HCT116 (cell line): Measurements from ENCODE around the gene SRGAP2B. TPM values are rescaled to one million over a fixed set of nuclear protein-coding genes. Genes with fewer than 3 reads are reported as not detected.
"Not testable (repeated sequence)": the region's sequence is repeated elsewhere in the genome, so short reads cannot be mapped to it uniquely, and the experiment has no call there.

Experiments
- ATAC-seq: fragments of 200-7000 bp; cut with Tn5 transposase; 2 replicates; pipeline ENCODE4 v1.9.1; 2020; ENCODE audit warnings: mild to moderate bottlenecking, moderate library complexity
- BruUV-seq: library from RNA; stranded (reverse); fragments of 400-500 nt; replicated peaks from 2 replicates; lab custom pipeline; 2021; lab: Mats Ljungman, UMichigan
- CTCF ChIA-PET: fragments of 300-600 bp; sonication (Branson Sonifier 250); formaldehyde crosslinking; loops from one replicate; lab custom pipeline; 2021; ENCODE audit warnings: antibody characterized with exemption; lab: Charles Lee
- POLR2A ChIA-PET: fragments of 300-600, 350-600 bp; sonication (Branson Sonifier 250); formaldehyde crosslinking; loops from one replicate; lab custom pipeline; 2021; ENCODE audit warnings: antibody characterized with exemption; lab: Charles Lee
- RAD21 ChIA-PET, 2 experiments: fragments of 300-600 bp; sonication (Branson Sonifier 250); formaldehyde crosslinking; loops; one replicate each; lab custom pipeline; 2023; ENCODE audit warnings: low total read pairs in 2 of 2; ENCODE audit not compliant: uncharacterized antibody in 2 of 2, unreplicated experiment in 2 of 2, low non-redundant PET in 1 of 2; lab: Charles Lee
- DNase-seq: peaks from one replicate; pipeline ENCODE4 v3.0.0-alpha.2; 2010; ENCODE audit warnings: low read depth, low spot score
- H2AFZ ChIP-seq: fragments of 200-600 bp; shearing (Covaris generic), sonication (generic); 2 replicates; pipeline ENCODE4 v1.6.1; 2017; ENCODE audit warnings: low read depth, mixed run types, mixed read lengths, antibody characterized with exemption, low read length; ENCODE audit not compliant: poor library complexity, severe bottlenecking
- H3K27ac ChIP-seq: 2 replicates; pipeline ENCODE4 v1.5.1; 2012; ENCODE audit warnings: low read depth, low read length
- H3K27me3 ChIP-seq: fragments of 200-600 bp; sonication (generic); 2 replicates; pipeline ENCODE4 v1.6.1; 2016; ENCODE audit warnings: mixed run types, low read length, mixed read lengths; ENCODE audit not compliant: insufficient read depth
- H3K36me3 ChIP-seq, 2 experiments: fragments of 200-500 bp in 1 of 2; fragments of 200-600 bp in 1 of 2; sonication (Bioruptor generic) in 1 of 2; sonication (generic) in 1 of 2; 2 replicates each; pipeline versions ENCODE4 v1.5.1 to v1.6.1; 2014 to 2016; ENCODE audit warnings: low read length in 2 of 2, inconsistent platforms in 1 of 2, mixed read lengths in 1 of 2, mixed run types in 1 of 2; ENCODE audit not compliant: insufficient read depth in 2 of 2, control insufficient read depth in 1 of 2
- H3K4me1 ChIP-seq, 2 experiments: fragments of 200-600 bp in 1 of 2; sonication (generic) in 1 of 2; 2 replicates each; pipeline versions ENCODE4 v1.5.1 to v1.6.1; 2012 to 2017; ENCODE audit warnings: low read length in 2 of 2, inconsistent platforms in 1 of 2, mild to moderate bottlenecking in 1 of 2, mixed read lengths in 1 of 2, mixed run types in 1 of 2, moderate library complexity in 1 of 2; ENCODE audit not compliant: insufficient read depth in 2 of 2, control insufficient read depth in 1 of 2
- H3K4me2 ChIP-seq: fragments of 200-600 bp; sonication (generic); 2 replicates; pipeline ENCODE4 v1.6.1; 2017; ENCODE audit warnings: mixed run types, low read length, mixed read lengths
- H3K4me3 ChIP-seq, 2 experiments: fragments of 200-600 bp in 1 of 2; sonication (generic) in 1 of 2; replicated peaks in 1 of 2; 2 replicates each; pipeline ENCODE4 v1.5.1; 2011 to 2016; ENCODE audit warnings: low read length in 2 of 2, control low read depth in 1 of 2, low read depth in 1 of 2, mild to moderate bottlenecking in 1 of 2, mixed read lengths in 1 of 2, mixed run types in 1 of 2
- H3K79me2 ChIP-seq: fragments of 200-600 bp; sonication (generic); 2 replicates; pipeline ENCODE4 v1.6.1; 2017; ENCODE audit warnings: mild to moderate bottlenecking, mixed run types, low read length, moderate library complexity, mixed read lengths; ENCODE audit not compliant: insufficient read depth
- H3K9ac ChIP-seq: fragments of 200-600 bp; sonication (generic); 2 replicates; pipeline ENCODE4 v1.6.1; 2016; ENCODE audit warnings: low read length, mixed read lengths
- H3K9me2 ChIP-seq: fragments of 200-600 bp; sonication (generic), shearing (Covaris generic); 2 replicates; pipeline ENCODE4 v1.6.1; 2017; ENCODE audit warnings: mixed run types, mild to moderate bottlenecking, moderate library complexity; ENCODE audit not compliant: insufficient read depth
- H3K9me3 ChIP-seq, 2 experiments: fragments of 200-500 bp in 1 of 2; fragments of 200-600 bp in 1 of 2; sonication (Bioruptor generic) in 1 of 2; sonication (generic) in 1 of 2; 2 replicates each; pipeline ENCODE4 v1.6.1; 2014 to 2017; ENCODE audit warnings: low read length in 2 of 2, mixed read lengths in 2 of 2, inconsistent platforms in 1 of 2, low read depth in 1 of 2, mild to moderate bottlenecking in 1 of 2, mixed run types in 1 of 2, moderate library complexity in 1 of 2; ENCODE audit not compliant: control insufficient read depth in 1 of 2, insufficient read depth in 1 of 2
- H4K20me1 ChIP-seq: fragments of 200-600 bp; sonication (generic), shearing (Covaris generic); 2 replicates; pipeline ENCODE4 v1.6.1; 2017; ENCODE audit warnings: mixed run types, mild to moderate bottlenecking, moderate library complexity; ENCODE audit not compliant: insufficient read depth
- intact Hi-C: fragments of 100-400 bp; cut with micrococcal nuclease; formaldehyde crosslinking; loops from 2 replicates; pipeline ENCODE4 v1.10.0; 2022
- total RNA-seq: library from RNA; stranded (reverse); gene quantifications from one replicate; pipeline ENCODE4 v1.2.1, GENCODE V29; 2021; ENCODE audit not compliant: unreplicated experiment

Gene SRGAP2B
- total RNA-seq, 1 experiment from 2014 or later, result 31.2 TPM

- intact Hi-C loops, CTCF ChIA-PET, H4K20me1 ChIP-seq, H2AFZ ChIP-seq, H3K9ac ChIP-seq, H3K27ac ChIP-seq, H3K79me2 ChIP-seq, H3K27me3 ChIP-seq, RAD21 ChIA-PET, H3K4me2 ChIP-seq, DNase-seq, BruUV-seq, H3K4me1 ChIP-seq, H3K4me3 ChIP-seq, H3K9me3 ChIP-seq, H3K9me2 ChIP-seq, H3K36me3 ChIP-seq, ATAC-seq, POLR2A ChIA-PET: not testable (repeated sequence)
Measured at GRCh38 chr1:145076877-145077276, 18.3 kb downstream of the SRGAP2B start.

GRCh38 chr1:145074021-145074559 lies 21.0 kb downstream of the SRGAP2B start:
- H3K4me1 ChIP-seq, BruUV-seq, CTCF ChIA-PET, H2AFZ ChIP-seq, H3K9me2 ChIP-seq, H3K27ac ChIP-seq, H3K79me2 ChIP-seq, intact Hi-C loops, H4K20me1 ChIP-seq, DNase-seq, ATAC-seq, H3K36me3 ChIP-seq, H3K4me2 ChIP-seq, H3K27me3 ChIP-seq, POLR2A ChIA-PET, H3K9me3 ChIP-seq, H3K9ac ChIP-seq, H3K4me3 ChIP-seq, RAD21 ChIA-PET: not testable (repeated sequence)

GRCh38 chr1:145071569-145071968 lies 23.6 kb downstream of the SRGAP2B start:
- H4K20me1 ChIP-seq, H3K9me2 ChIP-seq, H3K36me3 ChIP-seq, H3K4me2 ChIP-seq, H3K9me3 ChIP-seq, H3K27me3 ChIP-seq, H3K79me2 ChIP-seq, H3K4me1 ChIP-seq, DNase-seq, CTCF ChIA-PET, RAD21 ChIA-PET, BruUV-seq, POLR2A ChIA-PET, H3K9ac ChIP-seq, intact Hi-C loops, H2AFZ ChIP-seq, H3K27ac ChIP-seq, H3K4me3 ChIP-seq, ATAC-seq: not testable (repeated sequence)

DNA sequence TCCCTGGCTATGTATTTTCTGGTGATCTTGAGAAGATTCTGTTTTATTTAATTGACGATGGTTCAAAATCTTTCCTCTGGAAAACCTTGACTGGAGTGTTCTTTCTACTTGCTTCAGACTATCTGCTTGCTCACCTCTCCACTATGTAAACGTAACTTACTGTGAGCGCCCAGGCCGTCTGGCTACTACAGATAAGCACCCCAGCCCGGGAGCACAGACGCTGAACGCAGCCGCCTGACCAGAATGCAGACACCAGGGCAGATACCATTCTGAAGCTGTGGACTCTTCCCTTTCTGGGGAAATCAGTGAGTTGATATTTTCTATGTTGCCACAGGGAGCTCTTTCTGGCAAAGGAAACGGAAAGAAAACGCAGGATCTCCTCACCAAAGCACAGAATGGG lies 28.6 kb downstream of the SRGAP2B start:
- H3K79me2 ChIP-seq, RAD21 ChIA-PET, H3K36me3 ChIP-seq, DNase-seq, H3K4me2 ChIP-seq, intact Hi-C loops, H3K9ac ChIP-seq, H3K9me3 ChIP-seq, ATAC-seq, H3K4me3 ChIP-seq, CTCF ChIA-PET, POLR2A ChIA-PET, H3K9me2 ChIP-seq, BruUV-seq, H3K27ac ChIP-seq, H3K27me3 ChIP-seq, H3K4me1 ChIP-seq, H2AFZ ChIP-seq, H4K20me1 ChIP-seq: not testable (repeated sequence)
